K562 (cell line): ENCODE results near the gene TMEFF1. TPM values are rescaled to one million over a fixed set of nuclear protein-coding genes. Genes with fewer than 3 reads are reported as not detected.

Experiments used
- ATAC-seq: fragments of 200-7000 bp; cut with Tn5 transposase; 3 replicates; pipeline ENCODE4 v1.9.1; 2020; ENCODE audit warnings: moderate library complexity
- BruUV-seq: library from RNA; stranded (reverse); fragments of 400-500 nt; replicated peaks from 2 replicates; lab custom pipeline; 2021; lab: Mats Ljungman, UMichigan
- CTCF ChIA-PET: fragments of 300-600 bp; formaldehyde crosslinking; extraction: SDS; loops from one replicate; lab custom pipeline; 2021; ENCODE audit warnings: low intra/inter-chr PET ratio; lab: Yijun Ruan, JAX
- POLR2A ChIA-PET: fragments of 300-600, 350-650 bp; sonication (Branson Sonifier 250); formaldehyde crosslinking; extraction: SDS; loops from one replicate; lab custom pipeline; 2021; ENCODE audit warnings: antibody characterized with exemption, inconsistent platforms; lab: Yijun Ruan, JAX
- DNase-seq, 4 experiments: peaks; one replicate each; pipeline versions ENCODE4 v3.0.0 to v3.0.0-alpha.2; 2011 to 2018; ENCODE audit warnings: low spot score in 3 of 4, mixed read lengths in 3 of 4; ENCODE audit errors: extremely low read depth in 1 of 4
- FAIRE-seq: peaks from 2 replicates; lab custom pipeline; 2011; peaks lifted over from hg19 to GRCh38; lab: Jason Lieb, UNC
- H2AFZ ChIP-seq: 2 replicates; pipeline ENCODE4 v1.6.0; 2011; ENCODE audit warnings: low read depth, low read length, control low read depth, inconsistent platforms
- H3K27ac ChIP-seq: fragments of 200-600 bp; 3 replicates; pipeline ENCODE4 v1.8.0; 2011; ENCODE audit warnings: low read depth, mild to moderate bottlenecking, control low read depth, inconsistent platforms, low read length, moderate library complexity, mixed read lengths; ENCODE audit errors: extremely low read depth
- H3K27me3 ChIP-seq, 2 experiments: fragments of 300-600 bp in 1 of 2; 2 replicates in 1 of 2; 3 replicates in 1 of 2; pipeline versions ENCODE4 v1.6.0 to v1.8.0; 2011; ENCODE audit warnings: inconsistent platforms in 2 of 2, low read length in 2 of 2, mild to moderate bottlenecking in 1 of 2, mixed read lengths in 1 of 2, moderate library complexity in 1 of 2; ENCODE audit not compliant: control insufficient read depth in 2 of 2, insufficient read depth in 2 of 2
- H3K36me3 ChIP-seq: fragments of 300-600 bp; 3 replicates; pipeline ENCODE4 v1.8.0; 2011; ENCODE audit warnings: mild to moderate bottlenecking, low read length, inconsistent platforms; ENCODE audit not compliant: control insufficient read depth, insufficient read depth
- H3K4me1 ChIP-seq, 2 experiments: fragments of 200-600 bp in 1 of 2; replicated peaks in 1 of 2; 2 replicates in 1 of 2; 3 replicates in 1 of 2; pipeline versions ENCODE4 v1.5.1 to v1.8.0; 2011; ENCODE audit warnings: inconsistent platforms in 2 of 2, low read length in 2 of 2, mild to moderate bottlenecking in 1 of 2, mixed read lengths in 1 of 2, moderate library complexity in 1 of 2; ENCODE audit not compliant: control insufficient read depth in 2 of 2, insufficient read depth in 2 of 2
- H3K4me2 ChIP-seq: 2 replicates; pipeline ENCODE4 v1.6.1; 2011; ENCODE audit warnings: low read length, control low read depth, inconsistent platforms, mixed read lengths; ENCODE audit not compliant: insufficient read depth
- H3K4me3 ChIP-seq: fragments of 200-600 bp; sonication (generic), shearing (Covaris generic); 2 replicates; pipeline ENCODE4 v1.5.1; 2016; ENCODE audit warnings: control low read depth, inconsistent platforms
- H3K79me2 ChIP-seq: fragments of 200-600 bp; 3 replicates; pipeline ENCODE4 v1.8.0; 2011; ENCODE audit warnings: low read length, inconsistent platforms; ENCODE audit not compliant: control insufficient read depth, insufficient read depth
- H3K9ac ChIP-seq, 2 experiments: 2 replicates each; pipeline versions ENCODE4 v1.6.0 to v1.6.1; 2011; ENCODE audit warnings: low read depth in 2 of 2, low read length in 2 of 2, control low read depth in 1 of 2, inconsistent platforms in 1 of 2, mild to moderate bottlenecking in 1 of 2, mixed read lengths in 1 of 2; ENCODE audit not compliant: insufficient read depth in 1 of 2
- H3K9me1 ChIP-seq: one replicate; pipeline ENCODE4 v1.6.0; 2011; ENCODE audit warnings: inconsistent platforms, mild to moderate bottlenecking, low read length, moderate library complexity; ENCODE audit not compliant: control insufficient read depth, insufficient read depth
- H3K9me3 ChIP-seq: replicated peaks from 2 replicates; pipeline ENCODE4 v1.5.1; 2011; ENCODE audit warnings: low read depth, low read length, inconsistent platforms; ENCODE audit not compliant: control insufficient read depth, insufficient read depth
- H4K20me1 ChIP-seq: replicated peaks from 2 replicates; pipeline ENCODE4 v1.6.1; 2011; ENCODE audit warnings: low read length, inconsistent platforms, mixed read lengths; ENCODE audit not compliant: control insufficient read depth, insufficient read depth
- KLF6 ChIP-seq: fragments of 250-450 bp; sonication (Bioruptor Pico); IDR thresholded peaks from 2 replicates; pipeline ENCODE4 v1.4.0; 2020; ENCODE audit warnings: mild to moderate bottlenecking, moderate library complexity, borderline replicate concordance
- MAZ ChIP-seq, 2 experiments: fragments of 450-650 bp in 1 of 2; sonication (generic) in 1 of 2; formaldehyde crosslinking; IDR thresholded peaks in 1 of 2; conservative IDR thresholded peaks in 1 of 2; 2 replicates each; pipeline versions ENCODE4 v1.4.0 to v1.5.0; 2020; ENCODE audit warnings: mild to moderate bottlenecking in 1 of 2, missing genetic modification reagents in 1 of 2
- TRIM28 ChIP-seq: fragments of 450-650 bp; IDR thresholded peaks from 2 replicates; pipeline ENCODE4 v1.6.1; 2017
- ZNF316 ChIP-seq: fragments of 450-650 bp; IDR thresholded peaks from 2 replicates; pipeline ENCODE4 v1.6.1; 2016
- WGBS: fragments of 100-300 bp; shearing (Covaris generic); methylation state at CpG from one replicate; pipeline ENCODE4 v1.1.6; 2016; ENCODE audit warnings: low coverage, mixed read lengths; ENCODE audit not compliant: insufficient coverage; ENCODE audit errors: missing lambda C conversion rate; 5-methylcytosine and 5-hydroxymethylcytosine counted together
- in situ Hi-C: fragments of 300-500 bp; cut with MboI; formaldehyde crosslinking; loops from 4 replicates; pipeline ENCODE4 v1.15.0; 2018; ENCODE audit warnings: inconsistent platforms, mixed read lengths
- intact Hi-C: fragments of 100-400 bp; cut with micrococcal nuclease; formaldehyde crosslinking; loops from 2 replicates; pipeline ENCODE4 v1.14.2; 2022
- polyA plus RNA-seq, 8 experiments: library from polyadenylated mRNA; depleted of rRNA in 4 of 8; stranded (reverse) in 5 of 8; unstranded in 3 of 8; fragments of >200 nt; fragmentation: Nextera tagmentation in 2 of 8; fragmentation: Illumina TruSeq in 1 of 8; extraction: Ambion mirVana in 2 of 8; extraction: Trizol in 1 of 8; gene quantifications; 2 replicates each; pipeline versions ENCODE4 v1.2.1 to v1.2.3, GENCODE V29; 2011 to 2014; ENCODE audit warnings: inconsistent platforms in 1 of 8, missing spikeins in 1 of 8
- total RNA-seq, 7 experiments: library from RNA; depleted of rRNA in 6 of 7; stranded (reverse); fragments of >200 nt in 6 of 7; fragmentation: Illumina TruSeq in 2 of 7; extraction: Trizol in 2 of 7; gene quantifications; 2 replicates each; pipeline versions ENCODE4 v1.2.1 to v1.2.3, GENCODE V29; 2011 to 2021; ENCODE audit warnings: low replicate concordance in 1 of 7

The TMEFF1 gene
- total and polyA plus RNA-seq, 9 of the 15 experiments (the other 6 are each of a cell fraction or from before 2014, with no cell fraction given) = 0.07 to 1.1 (median 0.28) TPM; not detected in 2

DNA sequence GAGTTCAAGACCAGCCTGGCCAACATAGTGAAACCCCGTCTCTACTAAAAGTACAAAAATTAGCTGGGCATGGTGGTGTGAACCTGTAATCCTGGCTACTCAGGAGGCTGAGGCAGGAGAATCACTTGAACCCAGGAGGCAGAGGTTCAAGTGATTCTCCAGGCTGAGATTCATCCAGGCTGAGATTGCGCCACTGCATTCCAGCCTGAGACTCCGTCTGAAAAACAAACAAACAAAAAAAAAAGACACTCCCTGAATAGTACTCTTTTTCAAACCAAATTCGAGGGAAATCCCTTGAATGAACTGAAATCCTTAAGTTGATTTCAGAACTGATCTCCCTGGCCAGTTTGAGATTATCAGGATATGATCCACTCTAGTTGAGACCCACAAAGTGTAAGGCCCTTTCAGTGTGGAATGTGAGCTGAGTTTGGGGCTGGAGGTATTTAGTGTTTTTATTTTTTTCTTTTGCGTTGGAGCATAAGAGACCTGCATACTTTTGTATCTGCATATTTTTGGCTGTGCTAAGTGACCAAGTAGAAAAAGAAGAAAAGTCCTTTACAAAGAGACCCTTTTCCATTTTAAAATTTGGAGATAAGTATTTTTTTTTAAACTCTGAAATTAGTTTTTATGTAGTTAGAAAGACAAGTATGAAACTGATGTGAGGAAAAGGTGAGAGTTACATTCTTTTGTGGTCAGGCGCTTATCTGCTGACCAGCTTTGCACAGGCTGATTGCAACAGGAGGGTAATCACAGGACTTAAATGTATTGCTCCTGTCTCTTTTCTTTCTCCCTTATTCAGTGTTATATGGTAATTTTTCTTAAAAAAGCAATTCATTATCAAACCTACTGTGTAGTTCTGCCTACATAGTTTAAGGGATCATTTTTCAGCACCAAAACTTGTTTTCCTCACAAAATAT, 42.9 kb downstream of the TMEFF1 start (continued):
- no peak for TF ChIP-seq KLF6

DNA sequence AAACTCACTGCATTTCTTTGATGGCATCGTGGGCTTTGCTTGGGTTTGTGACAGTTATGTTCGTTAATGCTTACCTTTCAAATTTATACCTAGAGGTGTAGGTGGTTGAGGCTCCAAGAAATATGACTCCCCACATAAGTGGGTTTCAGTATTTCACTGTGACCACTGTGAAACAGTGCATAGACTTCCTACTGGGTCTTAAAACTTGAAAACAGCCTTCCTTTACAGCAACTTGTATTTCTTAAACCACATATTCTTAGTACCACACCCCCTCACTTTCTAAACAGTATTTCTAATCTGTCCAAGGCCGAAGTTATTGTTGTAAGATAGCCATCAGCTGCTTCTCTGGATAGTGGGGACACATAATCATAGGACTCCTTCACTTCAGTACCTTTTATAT, 48.3 kb downstream of the TMEFF1 start:
- Histone ChIP-seq H3K9me3 (no peaks in the 10 kb centered on the region), H3K9me1 (no peaks in the 10 kb centered on the region), H3K79me2 (no peaks in the 10 kb centered on the region), H3K27me3 (no peaks in the 10 kb centered on the region; a peak in 1 of 5 replicates), H2AFZ (no peak overlapping the region), H3K27ac (no peak overlapping the region), H4K20me1 (no peaks in the 10 kb centered on the region), H3K36me3 (no peaks in the 10 kb centered on the region), H3K4me1 (peaks cover 0 to 6% of the 10 kb centered on the region in 2 experiments; a peak in 2 of 5 replicates), H3K4me3 (no peak overlapping the region), H3K9ac (no peak overlapping the region), H3K4me2 (no peak overlapping the region)
- no peak for DNase-seq
- TF ChIP-seq ZNF316 = peak; percentile 41
- no peak for TF ChIP-seq MAZ (CRISPR knock-in tag; conservative IDR thresholded peaks at IDR 0.05 in 1 of 2, IDR thresholded peaks at IDR 0.05 in 1 of 2)
- TF ChIP-seq TRIM28 = no peak
- in situ Hi-C loops = no loop called here
- intact Hi-C loops = no loop called here
- ATAC-seq = no peak
- BruUV-seq = no TSS peak
- POLR2A ChIA-PET = no interaction called here
- 3% methylated on average over 3 of the region's 3 CpGs for WGBS
- FAIRE-seq = no peak
- CTCF ChIA-PET = interaction anchor here (0.5 kb wide), 1 partner anchor 187 kb away, joined by 3 read pairs; no protein-coding TSS in a partner anchor
